HCT116 (cell line): ENCODE measurements around the gene CRMP1. TPM values are rescaled to one million over a fixed set of nuclear protein-coding genes. Genes with fewer than 3 reads are reported as not detected.

Source experiments
- ATAC-seq: fragments of 200-7000 bp; cut with Tn5 transposase; 2 replicates; pipeline ENCODE4 v1.9.1; 2020; ENCODE audit warnings: mild to moderate bottlenecking, moderate library complexity
- BruUV-seq: library from RNA; stranded (reverse); fragments of 400-500 nt; replicated peaks from 2 replicates; lab custom pipeline; 2021; lab: Mats Ljungman, UMichigan
- CTCF ChIA-PET: fragments of 300-600 bp; sonication (Branson Sonifier 250); formaldehyde crosslinking; loops from one replicate; lab custom pipeline; 2021; ENCODE audit warnings: antibody characterized with exemption; lab: Charles Lee
- POLR2A ChIA-PET: fragments of 300-600, 350-600 bp; sonication (Branson Sonifier 250); formaldehyde crosslinking; loops from one replicate; lab custom pipeline; 2021; ENCODE audit warnings: antibody characterized with exemption; lab: Charles Lee
- RAD21 ChIA-PET, 2 experiments: fragments of 300-600 bp; sonication (Branson Sonifier 250); formaldehyde crosslinking; loops; one replicate each; lab custom pipeline; 2023; ENCODE audit warnings: low total read pairs in 2 of 2; ENCODE audit not compliant: uncharacterized antibody in 2 of 2, unreplicated experiment in 2 of 2, low non-redundant PET in 1 of 2; lab: Charles Lee
- DNase-seq: peaks from one replicate; pipeline ENCODE4 v3.0.0-alpha.2; 2010; ENCODE audit warnings: low read depth, low spot score
- H2AFZ ChIP-seq: fragments of 200-600 bp; shearing (Covaris generic), sonication (generic); 2 replicates; pipeline ENCODE4 v1.6.1; 2017; ENCODE audit warnings: low read depth, mixed run types, mixed read lengths, antibody characterized with exemption, low read length; ENCODE audit not compliant: poor library complexity, severe bottlenecking
- H3K27ac ChIP-seq: 2 replicates; pipeline ENCODE4 v1.5.1; 2012; ENCODE audit warnings: low read depth, low read length
- H3K27me3 ChIP-seq: fragments of 200-600 bp; sonication (generic); 2 replicates; pipeline ENCODE4 v1.6.1; 2016; ENCODE audit warnings: mixed run types, low read length, mixed read lengths; ENCODE audit not compliant: insufficient read depth
- H3K36me3 ChIP-seq, 2 experiments: fragments of 200-500 bp in 1 of 2; fragments of 200-600 bp in 1 of 2; sonication (Bioruptor generic) in 1 of 2; sonication (generic) in 1 of 2; 2 replicates each; pipeline versions ENCODE4 v1.5.1 to v1.6.1; 2014 to 2016; ENCODE audit warnings: low read length in 2 of 2, inconsistent platforms in 1 of 2, mixed read lengths in 1 of 2, mixed run types in 1 of 2; ENCODE audit not compliant: insufficient read depth in 2 of 2, control insufficient read depth in 1 of 2
- H3K4me1 ChIP-seq, 2 experiments: fragments of 200-600 bp in 1 of 2; sonication (generic) in 1 of 2; 2 replicates each; pipeline versions ENCODE4 v1.5.1 to v1.6.1; 2012 to 2017; ENCODE audit warnings: low read length in 2 of 2, inconsistent platforms in 1 of 2, mild to moderate bottlenecking in 1 of 2, mixed read lengths in 1 of 2, mixed run types in 1 of 2, moderate library complexity in 1 of 2; ENCODE audit not compliant: insufficient read depth in 2 of 2, control insufficient read depth in 1 of 2
- H3K4me2 ChIP-seq: fragments of 200-600 bp; sonication (generic); 2 replicates; pipeline ENCODE4 v1.6.1; 2017; ENCODE audit warnings: mixed run types, low read length, mixed read lengths
- H3K4me3 ChIP-seq, 2 experiments: fragments of 200-600 bp in 1 of 2; sonication (generic) in 1 of 2; replicated peaks in 1 of 2; 2 replicates each; pipeline ENCODE4 v1.5.1; 2011 to 2016; ENCODE audit warnings: low read length in 2 of 2, control low read depth in 1 of 2, low read depth in 1 of 2, mild to moderate bottlenecking in 1 of 2, mixed read lengths in 1 of 2, mixed run types in 1 of 2
- H3K79me2 ChIP-seq: fragments of 200-600 bp; sonication (generic); 2 replicates; pipeline ENCODE4 v1.6.1; 2017; ENCODE audit warnings: mild to moderate bottlenecking, mixed run types, low read length, moderate library complexity, mixed read lengths; ENCODE audit not compliant: insufficient read depth
- H3K9ac ChIP-seq: fragments of 200-600 bp; sonication (generic); 2 replicates; pipeline ENCODE4 v1.6.1; 2016; ENCODE audit warnings: low read length, mixed read lengths
- H3K9me2 ChIP-seq: fragments of 200-600 bp; sonication (generic), shearing (Covaris generic); 2 replicates; pipeline ENCODE4 v1.6.1; 2017; ENCODE audit warnings: mixed run types, mild to moderate bottlenecking, moderate library complexity; ENCODE audit not compliant: insufficient read depth
- H3K9me3 ChIP-seq, 2 experiments: fragments of 200-500 bp in 1 of 2; fragments of 200-600 bp in 1 of 2; sonication (Bioruptor generic) in 1 of 2; sonication (generic) in 1 of 2; 2 replicates each; pipeline ENCODE4 v1.6.1; 2014 to 2017; ENCODE audit warnings: low read length in 2 of 2, mixed read lengths in 2 of 2, inconsistent platforms in 1 of 2, low read depth in 1 of 2, mild to moderate bottlenecking in 1 of 2, mixed run types in 1 of 2, moderate library complexity in 1 of 2; ENCODE audit not compliant: control insufficient read depth in 1 of 2, insufficient read depth in 1 of 2
- H4K20me1 ChIP-seq: fragments of 200-600 bp; sonication (generic), shearing (Covaris generic); 2 replicates; pipeline ENCODE4 v1.6.1; 2017; ENCODE audit warnings: mixed run types, mild to moderate bottlenecking, moderate library complexity; ENCODE audit not compliant: insufficient read depth
- CBX3 ChIP-seq: IDR thresholded peaks from 2 replicates; pipeline ENCODE4 v1.6.1; 2012; ENCODE audit warnings: low read depth
- CEBPB ChIP-seq: IDR thresholded peaks from 2 replicates; pipeline ENCODE4 v1.6.1; 2012; ENCODE audit warnings: low read depth
- EGR1 ChIP-seq: IDR thresholded peaks from 2 replicates; pipeline ENCODE4 v1.6.1; 2012; ENCODE audit warnings: low read depth
- ELF1 ChIP-seq: IDR thresholded peaks from 2 replicates; pipeline ENCODE4 v1.6.1; 2012; ENCODE audit warnings: low read depth, borderline replicate concordance
- EZH2 ChIP-seq: fragments of 200-600 bp; sonication (generic); IDR thresholded peaks from 2 replicates; pipeline ENCODE4 v1.6.1; 2017; ENCODE audit warnings: antibody characterized with exemption, mixed run types
- EZH2phosphoT487 ChIP-seq: fragments of 200-600 bp; IDR thresholded peaks from 2 replicates; pipeline ENCODE4 v1.6.1; 2018; ENCODE audit warnings: antibody characterized with exemption, borderline replicate concordance
- FOSL1 ChIP-seq: IDR thresholded peaks from 2 replicates; pipeline ENCODE4 v1.6.1; 2012; ENCODE audit warnings: low read depth
- POLR2A ChIP-seq: IDR thresholded peaks from 2 replicates; pipeline ENCODE4 v1.7.0; 2011; ENCODE audit warnings: borderline replicate concordance; ENCODE audit not compliant: insufficient read depth, insufficient read length; ENCODE audit errors: extremely low read depth
- RAD21 ChIP-seq: IDR thresholded peaks from 2 replicates; pipeline ENCODE4 v1.6.1; 2012; ENCODE audit warnings: low read depth, mild to moderate bottlenecking
- SIN3A ChIP-seq: IDR thresholded peaks from 2 replicates; pipeline ENCODE4 v1.6.1; 2012; ENCODE audit warnings: low read depth
- SP1 ChIP-seq: IDR thresholded peaks from 2 replicates; pipeline ENCODE4 v1.6.1; 2012; ENCODE audit warnings: low read depth
- SRF ChIP-seq: IDR thresholded peaks from 2 replicates; pipeline ENCODE4 v1.6.1; 2012; ENCODE audit warnings: low read depth
- TCF7L2 ChIP-seq: IDR thresholded peaks from 2 replicates; pipeline ENCODE4 v1.7.0; 2011; ENCODE audit warnings: borderline replicate concordance, inconsistent platforms; ENCODE audit not compliant: insufficient read depth, insufficient read length; ENCODE audit errors: extremely low read depth
- ZFX ChIP-seq: fragments of 450-650 bp; IDR thresholded peaks from 2 replicates; pipeline ENCODE4 v1.6.1; 2017
- ZNF274 ChIP-seq: fragments of 200-500 bp; sonication (Bioruptor generic); IDR thresholded peaks from 2 replicates; pipeline ENCODE4 v1.6.1; 2014; ENCODE audit warnings: mild to moderate bottlenecking, low read depth, low read length, inconsistent platforms
- intact Hi-C: fragments of 100-400 bp; cut with micrococcal nuclease; formaldehyde crosslinking; loops from 2 replicates; pipeline ENCODE4 v1.10.0; 2022
- total RNA-seq: library from RNA; stranded (reverse); gene quantifications from one replicate; pipeline ENCODE4 v1.2.1, GENCODE V29; 2021; ENCODE audit not compliant: unreplicated experiment
- TF ChIP-seq, protein P1 (sequence below): IDR thresholded peaks from 2 replicates; pipeline ENCODE4 v1.6.1; 2012; ENCODE audit warnings: low read depth
- TF ChIP-seq, protein P2 (sequence below): IDR thresholded peaks from 2 replicates; pipeline ENCODE4 v1.6.1; 2012

Gene CRMP1
- total RNA-seq, 1 experiment from 2014 or later, result not detected

DNA sequence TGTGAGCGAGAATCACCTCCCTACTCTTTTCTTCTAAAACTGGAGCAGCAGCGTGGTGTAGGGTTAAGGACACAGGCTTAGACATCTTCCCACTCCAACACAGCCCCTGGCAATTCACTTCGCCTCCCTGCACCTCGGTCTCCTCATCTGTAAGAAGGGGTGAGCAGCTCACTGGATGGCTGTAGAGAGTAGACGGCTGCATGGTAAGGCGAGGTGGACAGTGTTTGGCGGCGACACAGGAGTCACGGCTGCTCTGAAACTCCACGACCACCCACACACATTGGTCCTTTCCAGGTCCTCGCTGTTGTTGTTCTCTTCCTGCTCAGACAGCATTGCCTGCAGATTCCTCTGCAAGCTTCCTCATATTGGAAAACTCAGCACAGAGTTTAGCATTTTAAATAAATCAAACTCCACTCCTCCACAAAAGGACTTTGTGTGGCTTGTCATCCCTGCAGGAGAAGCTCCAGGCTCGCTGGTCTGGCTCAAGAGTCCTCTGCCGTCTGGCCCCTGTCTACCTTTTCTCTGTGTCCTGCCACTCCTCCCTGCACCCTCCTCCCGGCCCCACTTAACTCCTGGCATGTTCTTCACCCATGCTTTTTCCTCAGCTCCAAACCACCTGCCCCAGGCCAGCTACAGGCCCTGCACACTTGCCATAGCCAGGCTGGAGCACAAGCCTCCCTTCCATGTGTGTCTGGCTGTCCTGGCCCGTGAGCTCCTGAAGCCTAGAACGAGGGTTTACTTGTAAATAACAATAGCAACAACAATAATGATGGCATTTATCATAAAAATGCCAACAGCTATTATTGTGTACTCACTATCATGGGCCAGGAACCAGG lies 41.3 kb upstream of the CRMP1 start (continued):
- TF ChIP-seq, protein P1, sequence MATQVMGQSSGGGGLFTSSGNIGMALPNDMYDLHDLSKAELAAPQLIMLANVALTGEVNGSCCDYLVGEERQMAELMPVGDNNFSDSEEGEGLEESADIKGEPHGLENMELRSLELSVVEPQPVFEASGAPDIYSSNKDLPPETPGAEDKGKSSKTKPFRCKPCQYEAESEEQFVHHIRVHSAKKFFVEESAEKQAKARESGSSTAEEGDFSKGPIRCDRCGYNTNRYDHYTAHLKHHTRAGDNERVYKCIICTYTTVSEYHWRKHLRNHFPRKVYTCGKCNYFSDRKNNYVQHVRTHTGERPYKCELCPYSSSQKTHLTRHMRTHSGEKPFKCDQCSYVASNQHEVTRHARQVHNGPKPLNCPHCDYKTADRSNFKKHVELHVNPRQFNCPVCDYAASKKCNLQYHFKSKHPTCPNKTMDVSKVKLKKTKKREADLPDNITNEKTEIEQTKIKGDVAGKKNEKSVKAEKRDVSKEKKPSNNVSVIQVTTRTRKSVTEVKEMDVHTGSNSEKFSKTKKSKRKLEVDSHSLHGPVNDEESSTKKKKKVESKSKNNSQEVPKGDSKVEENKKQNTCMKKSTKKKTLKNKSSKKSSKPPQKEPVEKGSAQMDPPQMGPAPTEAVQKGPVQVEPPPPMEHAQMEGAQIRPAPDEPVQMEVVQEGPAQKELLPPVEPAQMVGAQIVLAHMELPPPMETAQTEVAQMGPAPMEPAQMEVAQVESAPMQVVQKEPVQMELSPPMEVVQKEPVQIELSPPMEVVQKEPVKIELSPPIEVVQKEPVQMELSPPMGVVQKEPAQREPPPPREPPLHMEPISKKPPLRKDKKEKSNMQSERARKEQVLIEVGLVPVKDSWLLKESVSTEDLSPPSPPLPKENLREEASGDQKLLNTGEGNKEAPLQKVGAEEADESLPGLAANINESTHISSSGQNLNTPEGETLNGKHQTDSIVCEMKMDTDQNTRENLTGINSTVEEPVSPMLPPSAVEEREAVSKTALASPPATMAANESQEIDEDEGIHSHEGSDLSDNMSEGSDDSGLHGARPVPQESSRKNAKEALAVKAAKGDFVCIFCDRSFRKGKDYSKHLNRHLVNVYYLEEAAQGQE, result no peak
- TF ChIP-seq ZNF274 (no peak), FOSL1 (no peak), SRF (no peak), CBX3 (no peak), CEBPB (no peak)
- TF ChIP-seq, all 23 proteins: peak for 0

DNA sequence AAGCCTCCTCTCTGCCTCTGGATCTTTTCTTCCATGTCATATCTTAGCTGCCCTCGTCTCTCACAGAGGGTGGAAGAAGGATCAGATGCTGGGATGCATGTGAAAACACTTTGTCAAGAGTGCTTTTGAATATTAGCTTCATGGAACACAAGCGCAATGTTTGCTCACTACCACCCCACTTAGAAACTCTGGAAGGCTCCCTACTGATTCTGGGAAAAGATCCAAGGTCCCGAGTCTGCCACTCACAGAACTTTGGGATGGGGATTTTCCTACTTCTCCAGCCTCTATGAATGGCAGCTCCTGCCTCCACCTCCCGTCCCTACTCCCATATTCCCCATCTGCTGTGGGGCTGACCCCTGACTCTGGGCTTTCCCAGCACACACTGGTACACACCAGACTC lies 40.2 kb upstream of the CRMP1 start:
- POLR2A ChIA-PET, result no interaction called here
- TF ChIP-seq SIN3A (no peak), FOSL1 (no peak), EZH2phosphoT487 (no peak), RAD21 (no peak), POLR2A (no peak), EZH2 (no peak), CBX3 (no peak), EGR1 (no peak), TCF7L2 (no peak), ZFX (no peak), SP1 (no peak), SRF (no peak), ELF1 (no peak)
- TF ChIP-seq, protein P2, sequence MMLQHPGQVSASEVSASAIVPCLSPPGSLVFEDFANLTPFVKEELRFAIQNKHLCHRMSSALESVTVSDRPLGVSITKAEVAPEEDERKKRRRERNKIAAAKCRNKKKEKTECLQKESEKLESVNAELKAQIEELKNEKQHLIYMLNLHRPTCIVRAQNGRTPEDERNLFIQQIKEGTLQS, result no peak
- TF ChIP-seq, protein P1, result no peak

More for the DNA sequence above, 40.2 kb upstream of the CRMP1 start:
- Histone ChIP-seq H3K4me3 (no peak overlapping the region), H3K4me2 (no peak overlapping the region), H3K27me3 (peaks cover 68% of the 10 kb centered on the region), H3K79me2 (no peaks in the 10 kb centered on the region), H2AFZ (no peak overlapping the region), H3K9me3 (no peaks in the 10 kb centered on the region), H3K27ac (no peak overlapping the region), H3K9ac (no peak overlapping the region), H3K4me1 (peaks cover 0 to 3% of the 10 kb centered on the region in 2 experiments; a peak in 1 of 4 replicates), H3K36me3 (no peaks in the 10 kb centered on the region), H4K20me1 (no peaks in the 10 kb centered on the region), H3K9me2 (no peaks in the 10 kb centered on the region)
- RAD21 ChIA-PET, result no interaction called here
- intact Hi-C loops, result no loop called here
- BruUV-seq, result no TSS peak
- DNase-seq (no peak), ATAC-seq (no peak)
- CTCF ChIA-PET, result no interaction called here
